GM21737 (cell line): ENCODE data around the gene CCL14.
"Not testable (repeated sequence)": the region's sequence is repeated elsewhere in the genome, so short reads cannot be mapped to it uniquely, and the experiment has no call there.

ENCODE experiments used
- ATAC-seq: cut with Tn5 transposase; IDR thresholded peaks from one replicate; pipeline ENCODE4 v1.9.1; 2021; ENCODE audit warnings: mild to moderate bottlenecking, moderate library complexity; ENCODE audit not compliant: unreplicated experiment

The CCL14 gene

GRCh38 chr17:35943537-35943936, 43.0 kb downstream of the CCL14 start, which contains the start of gene LYZL6:
Gene LYZL6, minus strand, starts transcription at chr17:35943713. Its CDS starts 4,357 bp downstream, at chr17:35939356.
- no peak for ATAC-seq

GRCh38 chr17:35942588-35943186, 43.8 kb downstream of the CCL14 start:
- no peak for ATAC-seq

GRCh38 chr17:35938492-35938891, 48.0 kb downstream of the CCL14 start:
- ATAC-seq = not testable (repeated sequence)

- no peak for ATAC-seq
Measured at GRCh38 chr17:35936063-35936462, 50.5 kb downstream of the CCL14 start.

GRCh38 chr17:35934760-35935159, 51.8 kb downstream of the CCL14 start:
- ATAC-seq = no peak
